ENCODE data around the gene NCL.

Gene NCL

DNA sequence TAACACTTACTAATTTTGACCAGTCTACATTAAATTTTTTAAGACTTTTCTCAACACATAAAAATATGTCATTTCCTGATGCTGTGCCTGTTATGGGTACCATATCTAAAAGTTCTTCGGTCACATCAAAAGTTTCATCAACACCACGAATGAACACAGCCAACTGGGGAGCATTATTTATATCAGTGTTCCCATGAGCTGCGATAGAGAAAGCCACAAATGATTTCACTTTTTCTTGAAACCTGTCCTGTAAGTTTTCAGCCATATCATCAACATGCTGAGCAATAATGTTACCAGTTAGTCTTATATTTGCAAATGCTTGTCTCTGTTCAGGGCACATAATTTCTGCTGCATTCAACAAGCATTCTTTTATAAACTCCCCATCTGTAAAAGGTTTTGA lies 30.4 kb upstream of the NCL start:
- Histone ChIP-seq H3K4me3 (ENCODE audit: low read depth, low read length) (no peak overlapping the region), H3K4me1 (no peaks in the 10 kb centered on the region), H3K27me3 (no peaks in the 10 kb centered on the region), H3K9me3 (no peaks in the 10 kb centered on the region), H3K36me3 (no peaks in the 10 kb centered on the region)
- TF ChIP-seq CTCF (IDR thresholded peaks at IDR 0.05; ENCODE audit: low read depth, low read length): no peak
- DNase-seq: no peak

DNA sequence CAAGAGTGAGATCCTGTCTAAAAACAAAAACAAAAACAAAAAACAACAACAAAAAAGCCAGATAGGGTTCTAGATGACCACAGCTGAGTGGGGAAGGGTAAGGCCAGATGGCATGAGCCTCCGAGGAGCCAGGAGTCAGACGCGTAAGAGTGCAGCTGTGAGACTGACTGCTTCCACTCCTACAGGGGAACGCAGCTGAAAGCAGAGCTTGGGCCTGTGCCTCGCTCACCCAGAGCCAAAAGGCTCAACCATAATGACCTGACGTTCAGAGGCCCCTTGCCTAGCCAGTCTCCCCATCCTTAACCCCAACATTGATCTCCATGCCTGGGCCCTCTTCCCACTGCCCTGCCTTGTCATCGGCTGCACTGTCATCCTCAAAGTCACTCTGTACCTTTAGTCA lies 26.5 kb upstream of the NCL start:
- Histone ChIP-seq H3K4me1 (no peaks in the 10 kb centered on the region), H3K36me3 (no peaks in the 10 kb centered on the region), H3K4me3 (ENCODE audit: low read depth, low read length) (no peak overlapping the region), H3K9me3 (no peaks in the 10 kb centered on the region), H3K27me3 (no peaks in the 10 kb centered on the region)
- DNase-seq: no peak
- TF ChIP-seq CTCF (IDR thresholded peaks at IDR 0.05; ENCODE audit: low read depth, low read length): no peak

GRCh38 chr2:231489990-231490389 lies 25.7 kb upstream of the NCL start:
- no peaks in the 10 kb centered on the region for H3K36me3 ChIP-seq
- H3K4me1 ChIP-seq: no peaks in the 10 kb centered on the region
- no peak overlapping the region for H3K4me3 ChIP-seq (ENCODE audit: low read depth, low read length)
- H3K9me3 ChIP-seq: no peaks in the 10 kb centered on the region
- no peaks in the 10 kb centered on the region for H3K27me3 ChIP-seq
- DNase-seq: peak; percentile 57
- TF ChIP-seq CTCF (IDR thresholded peaks at IDR 0.05; ENCODE audit: low read depth, low read length): peak; percentile 44; the same call in 1 of the 2 replicates

GRCh38 chr2:231488331-231488730 lies 24.0 kb upstream of the NCL start:
- no peak for DNase-seq
- no peaks in the 10 kb centered on the region for H3K9me3 ChIP-seq
- no peak overlapping the region for H3K4me3 ChIP-seq (ENCODE audit: low read depth, low read length)
- H3K27me3 ChIP-seq: no peaks in the 10 kb centered on the region
- no peak for TF ChIP-seq CTCF (IDR thresholded peaks at IDR 0.05; ENCODE audit: low read depth, low read length)
- no peaks in the 10 kb centered on the region for H3K36me3 ChIP-seq
- H3K4me1 ChIP-seq: no peaks in the 10 kb centered on the region

- TF ChIP-seq CTCF (IDR thresholded peaks at IDR 0.05; ENCODE audit: low read depth, low read length): no peak
- Histone ChIP-seq H3K4me3 (ENCODE audit: low read depth, low read length) (no peak overlapping the region), H3K27me3 (no peaks in the 10 kb centered on the region)
These were observed 22.7 kb upstream of the NCL start for GRCh38 chr2:231486851-231487596.

More at GRCh38 chr2:231486851-231487596, 22.7 kb upstream of the NCL start:
- DNase-seq: no peak
- no peaks in the 10 kb centered on the region for H3K36me3 ChIP-seq
- no peaks in the 10 kb centered on the region for H3K9me3 ChIP-seq
- no peaks in the 10 kb centered on the region for H3K4me1 ChIP-seq

Measured in BE2C (cell line).